Astrocyte (in vitro differentiated cells and primary cell): ENCODE data around the gene AATK. TPM values are rescaled to one million over a fixed set of nuclear protein-coding genes. Genes with fewer than 3 reads are reported as not detected.

Source experiments
- DNase-seq: peaks from one replicate; pipeline ENCODE4 v3.0.0-alpha.2; 2010; ENCODE audit warnings: low read depth
- FAIRE-seq: peaks from 2 replicates; lab custom pipeline; 2011; peaks lifted over from hg19 to GRCh38; lab: Jason Lieb, UNC
- H2AFZ ChIP-seq: 2 replicates; pipeline ENCODE4 v1.6.0; 2012; ENCODE audit warnings: low read depth, low read length, inconsistent platforms
- H3K27ac ChIP-seq: 2 replicates; pipeline ENCODE4 v1.5.1; 2011; ENCODE audit warnings: low read depth, low read length, inconsistent platforms
- H3K27me3 ChIP-seq: 2 replicates; pipeline ENCODE4 v1.6.0; 2011; ENCODE audit warnings: low read length, inconsistent platforms; ENCODE audit not compliant: insufficient read depth
- H3K36me3 ChIP-seq: 2 replicates; pipeline ENCODE4 v1.5.1; 2011; ENCODE audit warnings: low read length, inconsistent platforms; ENCODE audit not compliant: insufficient read depth
- H3K4me1 ChIP-seq: 2 replicates; pipeline ENCODE4 v1.5.1; 2011; ENCODE audit warnings: low read length, inconsistent platforms; ENCODE audit not compliant: insufficient read depth
- H3K4me2 ChIP-seq: 2 replicates; pipeline ENCODE4 v1.6.0; 2012; ENCODE audit warnings: low read length, inconsistent platforms
- H3K4me3 ChIP-seq: 2 replicates; pipeline ENCODE4 v1.5.1; 2011; ENCODE audit warnings: low read depth, mild to moderate bottlenecking, low read length, inconsistent platforms; ENCODE audit not compliant: insufficient read depth
- H3K79me2 ChIP-seq: 2 replicates; pipeline ENCODE4 v1.6.0; 2012; ENCODE audit warnings: mild to moderate bottlenecking, low read length, inconsistent platforms; ENCODE audit not compliant: insufficient read depth
- H3K9ac ChIP-seq: 2 replicates; pipeline ENCODE4 v1.6.0; 2012; ENCODE audit warnings: mild to moderate bottlenecking, low read length, inconsistent platforms
- H3K9me3 ChIP-seq: 2 replicates; pipeline ENCODE4 v1.5.1; 2012; ENCODE audit warnings: low read depth, mild to moderate bottlenecking, low read length, inconsistent platforms; ENCODE audit not compliant: insufficient read depth
- H4K20me1 ChIP-seq: 2 replicates; pipeline ENCODE4 v1.6.0; 2012; ENCODE audit warnings: low read length, inconsistent platforms; ENCODE audit not compliant: insufficient read depth
- H3K27ac Mint-ChIP-seq: one replicate; pipeline ENCODE4 v1.8.0; 2021; ENCODE audit warnings: mild to moderate bottlenecking, mixed read lengths; ENCODE audit not compliant: unreplicated experiment
- H3K27me3 Mint-ChIP-seq: one replicate; pipeline ENCODE4 v1.8.0; 2021; ENCODE audit warnings: low read depth, mixed read lengths; ENCODE audit not compliant: unreplicated experiment
- H3K36me3 Mint-ChIP-seq: one replicate; pipeline ENCODE4 v1.8.0; 2021; ENCODE audit warnings: low read depth, mixed read lengths; ENCODE audit not compliant: unreplicated experiment
- H3K4me1 Mint-ChIP-seq: one replicate; pipeline ENCODE4 v1.8.0; 2021; ENCODE audit warnings: low read depth, mixed read lengths; ENCODE audit not compliant: unreplicated experiment
- H3K4me3 Mint-ChIP-seq: one replicate; pipeline ENCODE4 v1.8.0; 2021; ENCODE audit warnings: mild to moderate bottlenecking, moderate library complexity, mixed read lengths; ENCODE audit not compliant: unreplicated experiment
- H3K9me3 Mint-ChIP-seq: one replicate; pipeline ENCODE4 v1.8.0; 2021; ENCODE audit warnings: mild to moderate bottlenecking, mixed read lengths; ENCODE audit not compliant: unreplicated experiment
- EZH2 ChIP-seq: IDR thresholded peaks from 2 replicates; pipeline ENCODE4 v1.6.1; 2012; ENCODE audit warnings: mild to moderate bottlenecking, low read length, inconsistent platforms; ENCODE audit not compliant: insufficient read depth
- total RNA-seq: library from RNA; stranded (reverse); gene quantifications from 2 replicates; pipeline ENCODE4 v1.2.1, GENCODE V29; 2021
- TF ChIP-seq, protein P1 (sequence below): IDR thresholded peaks from 2 replicates; pipeline ENCODE4 v1.5.1; 2011; ENCODE audit warnings: low read depth, mild to moderate bottlenecking, inconsistent platforms, low read length, moderate library complexity; ENCODE audit not compliant: insufficient read depth

The AATK gene
- total RNA-seq, 1 donor from 2014 or later, result 0.54 TPM

DNA sequence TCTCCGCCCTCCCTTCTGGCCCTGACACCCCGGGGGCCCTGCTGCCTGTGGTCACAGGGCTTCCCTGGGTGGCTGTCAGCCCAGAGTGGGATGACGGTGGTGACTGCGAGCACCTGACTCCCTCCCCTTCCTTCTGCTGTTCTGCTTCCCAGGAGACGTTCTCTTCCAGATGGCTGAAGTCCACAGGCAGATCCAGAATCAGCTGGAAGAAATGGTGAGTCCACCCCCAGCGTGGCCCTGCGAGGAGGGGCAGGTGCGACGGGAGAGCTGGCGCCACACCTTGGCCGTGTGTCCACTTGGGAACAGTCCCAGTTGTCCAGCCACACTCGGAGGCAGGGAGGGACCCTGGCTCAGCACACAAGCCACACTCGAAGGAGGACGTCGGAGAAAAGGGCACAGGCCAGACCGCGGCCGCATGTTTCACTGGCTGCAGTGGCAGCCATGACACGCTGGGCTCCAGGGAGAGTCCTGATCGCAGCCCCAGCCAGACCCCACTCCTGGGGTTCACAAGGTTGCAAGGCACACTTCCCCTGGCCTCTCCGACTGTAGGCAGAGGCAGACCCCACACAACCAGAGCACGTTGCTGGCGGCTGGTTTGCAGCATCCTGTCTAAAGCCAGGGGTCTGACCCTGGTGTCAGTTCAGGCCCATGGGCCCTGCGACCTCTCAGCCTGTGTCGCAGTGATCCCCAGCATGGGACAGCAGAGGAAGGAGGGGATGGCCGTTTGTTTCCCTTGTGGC lies 81.2 kb downstream of the AATK start:
- Histone ChIP-seq H4K20me1 (peaks cover 56% of the 10 kb centered on the region), H3K9ac (no peak overlapping the region), H3K27me3 (no peaks in the 10 kb centered on the region), H3K27ac (no peak overlapping the region), H3K4me1 (no peaks in the 10 kb centered on the region), H2AFZ (no peak overlapping the region), H3K79me2 (peaks cover 16% of the 10 kb centered on the region), H3K36me3 (peaks cover 6% of the 10 kb centered on the region), H3K4me2 (no peak overlapping the region), H3K9me3 (no peaks in the 10 kb centered on the region), H3K4me3 (no peak overlapping the region)
- TF ChIP-seq EZH2, result no peak
- Mint-ChIP-seq H3K36me3 (peaks cover 7% of the 10 kb centered on the region), H3K27me3 (no peaks in the 10 kb centered on the region), H3K9me3 (no peaks in the 10 kb centered on the region), H3K27ac (no peak overlapping the region), H3K4me3 (no peak overlapping the region), H3K4me1 (no peaks in the 10 kb centered on the region)
- no peak for DNase-seq
- FAIRE-seq, result no peak

DNA sequence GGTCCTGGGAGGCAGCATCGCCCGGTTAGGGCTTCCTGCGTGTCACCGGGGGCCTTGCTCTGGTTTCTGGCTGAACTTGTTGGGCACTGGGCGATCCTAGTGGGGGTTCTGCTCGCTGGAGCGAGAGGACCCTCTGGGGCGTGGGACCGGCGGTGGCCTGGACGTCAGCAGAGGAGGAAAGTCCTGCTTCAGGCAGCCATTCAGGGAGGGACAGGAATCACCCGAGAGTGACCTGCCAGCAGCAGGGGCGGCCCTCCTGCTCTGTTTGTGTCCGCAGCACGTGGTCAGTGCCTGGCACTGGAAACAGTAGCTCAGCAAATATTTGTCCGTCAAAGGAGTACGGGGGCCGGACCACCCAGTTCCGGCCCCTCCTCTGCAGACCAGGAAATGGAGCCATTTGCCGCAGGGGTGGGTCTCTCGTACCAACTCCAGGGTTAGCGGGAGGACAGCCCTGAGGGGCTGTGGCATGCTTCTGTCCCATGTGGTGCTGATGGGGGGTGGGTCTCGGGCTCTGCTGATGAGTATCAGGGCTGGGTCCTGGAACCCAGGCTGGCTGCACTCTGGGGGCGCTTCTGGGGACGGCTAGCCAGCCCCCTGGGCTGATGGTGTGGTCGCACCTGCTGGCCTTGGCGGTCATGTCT lies 82.8 kb downstream of the AATK start:
- Mint-ChIP-seq H3K4me3 (no peak overlapping the region), H3K27ac (no peak overlapping the region), H3K36me3 (peaks cover 9% of the 10 kb centered on the region), H3K4me1 (no peaks in the 10 kb centered on the region), H3K9me3 (no peaks in the 10 kb centered on the region), H3K27me3 (no peaks in the 10 kb centered on the region)
- Histone ChIP-seq H3K79me2 (peaks cover 16% of the 10 kb centered on the region), H2AFZ (no peak overlapping the region), H3K9ac (no peak overlapping the region), H3K4me2 (no peak overlapping the region), H3K4me3 (no peak overlapping the region), H3K36me3 (peaks cover 4% of the 10 kb centered on the region), H3K27me3 (no peaks in the 10 kb centered on the region), H3K4me1 (no peaks in the 10 kb centered on the region), H4K20me1 (peaks cover 72% of the 10 kb centered on the region), H3K27ac (no peak overlapping the region), H3K9me3 (no peaks in the 10 kb centered on the region)
- FAIRE-seq (no peak), DNase-seq (no peak)
- no peak for TF ChIP-seq EZH2

DNA sequence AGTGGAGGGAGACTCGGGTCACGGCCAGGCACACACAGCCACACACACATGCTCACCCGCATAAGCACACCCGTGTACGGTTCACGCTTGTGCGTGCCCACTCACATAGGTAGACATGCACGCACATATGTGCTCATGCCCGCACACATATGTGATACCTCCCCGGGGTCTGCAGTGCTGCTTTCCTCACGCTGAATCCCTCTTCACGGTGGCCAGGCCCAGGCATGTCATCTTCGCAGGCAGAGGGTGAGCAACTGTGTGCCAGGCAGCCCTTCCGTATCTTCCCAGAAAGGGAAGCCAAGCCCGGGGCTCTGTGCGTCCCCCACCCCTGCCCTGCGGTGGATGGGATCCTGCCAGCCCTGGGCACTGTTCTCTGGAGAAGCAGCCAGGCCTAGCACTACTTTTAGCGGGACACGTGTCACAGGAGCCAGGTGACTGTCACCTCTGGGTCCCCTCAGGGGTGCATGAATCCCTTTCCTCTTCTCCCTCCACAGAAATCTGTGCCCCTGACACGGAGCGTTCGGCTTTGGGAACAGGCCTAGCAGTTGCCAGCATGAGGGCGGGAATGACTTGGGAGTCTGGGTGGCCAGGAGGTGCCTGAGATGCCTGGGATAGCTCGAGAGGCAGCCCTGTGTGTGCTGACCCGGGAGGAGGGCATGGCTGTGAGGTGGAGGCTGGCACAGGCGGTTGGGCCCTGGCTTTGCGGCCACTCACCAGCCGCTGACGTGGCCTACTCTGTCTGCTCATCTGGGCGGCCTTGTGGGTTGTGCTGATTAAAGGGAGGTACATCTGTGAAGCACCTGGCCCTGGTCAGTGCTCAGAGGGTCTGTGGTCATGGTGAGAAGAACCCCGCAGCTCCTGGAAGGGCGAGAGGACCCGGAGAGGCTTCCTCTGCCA lies 83.6 kb downstream of the AATK start:
- peaks cover 16% of the 10 kb centered on the region for H3K79me2 ChIP-seq
- peaks cover 74% of the 10 kb centered on the region for H4K20me1 ChIP-seq
- Mint-ChIP-seq H3K9me3 (no peaks in the 10 kb centered on the region), H3K4me1 (no peaks in the 10 kb centered on the region), H3K27me3 (no peaks in the 10 kb centered on the region), H3K27ac (no peak overlapping the region), H3K36me3 (peaks cover 5% of the 10 kb centered on the region), H3K4me3 (no peak overlapping the region)
- H3K9ac ChIP-seq, result no peak overlapping the region
- H3K4me2 ChIP-seq, result no peak overlapping the region
- no peaks in the 10 kb centered on the region for H3K4me1 ChIP-seq
- H3K27me3 ChIP-seq, result no peaks in the 10 kb centered on the region
- H3K9me3 ChIP-seq, result no peaks in the 10 kb centered on the region
- H3K27ac ChIP-seq, result no peak overlapping the region
- no peak overlapping the region for H2AFZ ChIP-seq
- no peaks in the 10 kb centered on the region for H3K36me3 ChIP-seq
- DNase-seq (no peak), FAIRE-seq (no peak)
- TF ChIP-seq, protein P1, sequence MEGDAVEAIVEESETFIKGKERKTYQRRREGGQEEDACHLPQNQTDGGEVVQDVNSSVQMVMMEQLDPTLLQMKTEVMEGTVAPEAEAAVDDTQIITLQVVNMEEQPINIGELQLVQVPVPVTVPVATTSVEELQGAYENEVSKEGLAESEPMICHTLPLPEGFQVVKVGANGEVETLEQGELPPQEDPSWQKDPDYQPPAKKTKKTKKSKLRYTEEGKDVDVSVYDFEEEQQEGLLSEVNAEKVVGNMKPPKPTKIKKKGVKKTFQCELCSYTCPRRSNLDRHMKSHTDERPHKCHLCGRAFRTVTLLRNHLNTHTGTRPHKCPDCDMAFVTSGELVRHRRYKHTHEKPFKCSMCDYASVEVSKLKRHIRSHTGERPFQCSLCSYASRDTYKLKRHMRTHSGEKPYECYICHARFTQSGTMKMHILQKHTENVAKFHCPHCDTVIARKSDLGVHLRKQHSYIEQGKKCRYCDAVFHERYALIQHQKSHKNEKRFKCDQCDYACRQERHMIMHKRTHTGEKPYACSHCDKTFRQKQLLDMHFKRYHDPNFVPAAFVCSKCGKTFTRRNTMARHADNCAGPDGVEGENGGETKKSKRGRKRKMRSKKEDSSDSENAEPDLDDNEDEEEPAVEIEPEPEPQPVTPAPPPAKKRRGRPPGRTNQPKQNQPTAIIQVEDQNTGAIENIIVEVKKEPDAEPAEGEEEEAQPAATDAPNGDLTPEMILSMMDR, result no peak
- no peak for TF ChIP-seq EZH2
- no peak overlapping the region for H3K4me3 ChIP-seq
